PFSK-1 (cell line): ENCODE measurements around the gene GRK3.

Experiments used
- FOXP2 ChIP-seq: optimal IDR thresholded peaks from 2 replicates; pipeline ENCODE3; 2011; ENCODE audit warnings: borderline replicate concordance, control low read depth, inconsistent platforms; ENCODE audit not compliant: insufficient read depth; ENCODE audit errors: extremely low read length, extremely low read depth
- POLR2AphosphoS5 ChIP-seq: IDR thresholded peaks from 2 replicates; pipeline ENCODE4 v1.6.1; 2012; ENCODE audit warnings: low read depth, mild to moderate bottlenecking, control low read depth, low read length, moderate library complexity
- REST ChIP-seq, 2 experiments: IDR thresholded peaks; 2 replicates each; pipeline versions ENCODE4 v1.6.1 to v1.8.0; 2011 to 2012; ENCODE audit warnings: low read depth in 2 of 2, low read length in 2 of 2, control low read depth in 1 of 2, inconsistent platforms in 1 of 2, mild to moderate bottlenecking in 1 of 2, moderate library complexity in 1 of 2; ENCODE audit not compliant: insufficient read depth in 1 of 2
- SIN3A ChIP-seq: IDR thresholded peaks from 2 replicates; pipeline ENCODE4 v1.6.1; 2012; ENCODE audit warnings: mild to moderate bottlenecking, low read length, moderate library complexity, borderline replicate concordance; ENCODE audit not compliant: insufficient read depth
- TAF1 ChIP-seq: IDR thresholded peaks from 2 replicates; pipeline ENCODE4 v1.6.1; 2012; ENCODE audit warnings: low read length, control low read depth, borderline replicate concordance; ENCODE audit not compliant: insufficient read depth

The GRK3 gene

GRCh38 chr22:25542720-25543402 lies 21.6 kb upstream of the GRK3 start:
- TF ChIP-seq TAF1, result no peak
- TF ChIP-seq SIN3A, result no peak
- TF ChIP-seq FOXP2, result no peak
- TF ChIP-seq POLR2AphosphoS5, result no peak
- no peak for TF ChIP-seq REST (IDR thresholded peaks at IDR 0.05; ENCODE audit: insufficient read depth in 1 of 2, low read depth in 2 of 2, low read length in 2 of 2)

DNA sequence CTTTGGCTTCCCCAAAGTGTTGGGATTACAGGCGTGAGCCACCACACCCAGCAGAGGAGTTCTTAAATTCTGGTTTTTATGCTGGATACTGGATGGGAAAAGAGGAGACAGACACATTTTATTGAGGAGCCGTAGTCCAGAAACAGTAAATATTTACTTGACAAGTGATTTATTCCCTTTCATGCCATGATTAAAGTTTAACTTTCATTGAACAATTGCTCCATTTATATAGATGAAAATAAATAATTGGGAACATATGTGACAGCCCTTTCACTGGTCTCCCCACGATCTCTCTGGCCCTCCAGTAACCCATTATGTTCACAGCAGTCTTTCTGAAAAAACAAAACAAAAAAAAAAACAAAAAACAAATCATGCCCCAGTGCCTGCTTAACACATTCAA lies 19.3 kb upstream of the GRK3 start:
- TF ChIP-seq SIN3A (no peak), FOXP2 (no peak)

DNA sequence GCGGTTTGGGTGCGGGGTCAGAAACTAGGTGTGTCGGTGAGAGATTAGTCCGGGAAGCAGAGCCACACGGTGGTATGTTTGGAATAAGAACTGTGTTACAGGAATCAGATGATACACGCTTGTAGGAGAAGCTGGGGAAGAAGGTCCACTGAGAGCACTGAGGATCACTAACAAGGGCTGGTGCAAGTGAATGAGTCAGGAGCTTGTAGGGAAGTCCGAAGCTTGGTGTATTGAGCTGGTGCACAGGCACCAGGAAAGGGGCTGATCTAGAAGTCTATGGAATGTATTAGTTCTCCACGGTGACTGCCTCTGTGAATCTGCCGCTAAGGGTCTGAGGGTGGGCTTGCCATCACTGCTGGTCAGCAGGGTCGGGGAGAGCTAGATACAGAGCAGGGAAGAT lies 18.8 kb upstream of the GRK3 start:
- no peak for TF ChIP-seq TAF1
- no peak for TF ChIP-seq POLR2AphosphoS5
- no peak for TF ChIP-seq SIN3A
- no peak for TF ChIP-seq FOXP2
- TF ChIP-seq REST (IDR thresholded peaks at IDR 0.05; ENCODE audit: insufficient read depth in 1 of 2, low read depth in 2 of 2, low read length in 2 of 2), result no peak

DNA sequence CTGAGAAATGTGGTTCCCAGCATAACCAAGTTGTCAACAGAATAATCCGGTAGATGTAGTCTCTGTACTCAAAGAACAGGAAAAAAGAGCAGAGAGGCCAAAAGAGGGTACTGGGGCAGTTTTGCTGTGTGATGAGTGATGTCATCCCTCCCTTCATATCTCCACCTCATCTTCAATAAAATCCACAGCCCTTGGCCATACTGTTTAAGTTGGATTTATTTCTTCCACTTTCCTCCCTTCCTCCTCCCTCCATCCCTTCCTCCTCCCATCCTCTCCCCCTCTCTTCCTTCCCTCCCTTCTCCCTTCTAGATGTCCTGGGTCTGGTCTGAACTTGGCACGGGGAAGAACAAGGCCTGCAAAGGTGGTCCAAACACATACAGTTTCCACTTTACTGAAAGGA lies 18.2 kb upstream of the GRK3 start:
- TF ChIP-seq POLR2AphosphoS5 (no peak), FOXP2 (no peak), SIN3A (no peak), TAF1 (no peak), REST (IDR thresholded peaks at IDR 0.05; ENCODE audit: insufficient read depth in 1 of 2, low read depth in 2 of 2, low read length in 2 of 2) (no peak)

GRCh38 chr22:25546751-25547150 lies 17.7 kb upstream of the GRK3 start:
- TF ChIP-seq FOXP2 (no peak), POLR2AphosphoS5 (no peak), SIN3A (no peak), TAF1 (no peak), REST (IDR thresholded peaks at IDR 0.05; ENCODE audit: insufficient read depth in 1 of 2, low read depth in 2 of 2, low read length in 2 of 2) (no peak)
